Measurements from ENCODE around the gene SPA17.

SPA17 gene

DNA sequence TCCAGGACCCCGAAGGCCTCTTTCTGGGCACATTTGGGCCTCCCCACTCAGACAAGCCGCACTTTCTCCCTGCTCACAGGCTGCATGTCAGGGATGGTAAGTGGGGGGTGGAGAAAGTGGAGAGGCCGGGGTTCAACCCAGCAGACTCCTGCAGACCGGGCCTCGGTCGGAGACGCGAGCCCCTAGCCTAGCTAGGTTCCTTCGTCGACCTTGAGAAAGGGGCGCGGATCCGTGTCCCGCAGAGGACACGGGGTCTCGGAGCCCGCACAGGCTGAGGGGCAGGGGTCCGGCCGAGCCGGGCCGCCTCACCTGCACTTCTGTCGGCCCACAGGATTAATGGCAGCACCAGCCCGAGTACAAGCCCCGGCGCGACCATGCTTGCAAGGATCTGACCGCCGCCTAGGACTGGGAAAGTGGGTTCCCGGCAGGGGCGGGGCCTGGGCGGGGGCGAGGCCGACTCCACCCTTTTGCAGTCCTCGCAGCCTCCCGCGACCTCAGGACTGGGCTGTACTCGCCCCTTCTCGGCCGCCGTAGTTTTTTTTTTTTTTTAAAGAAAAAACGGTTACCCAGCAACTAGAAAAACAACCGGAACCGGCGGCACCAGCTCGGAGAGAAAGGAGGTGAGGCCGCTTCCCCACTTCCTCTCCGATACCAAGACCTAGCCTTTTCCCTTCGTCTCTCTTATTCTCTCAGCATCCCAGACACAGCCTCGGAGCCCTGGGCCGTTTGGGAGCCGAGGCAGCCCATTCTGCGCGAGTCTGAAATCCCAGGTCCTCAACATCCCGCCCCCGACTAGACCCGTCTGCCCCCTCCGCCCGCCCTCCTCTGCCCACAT lies at the start of gene SPA17, which contains the start of gene SIAE:
Gene SPA17, plus strand, starts transcription at position 572 of the 835 bp plus-strand sequence. CDS start 1,361 bp downstream, outside the sequence.
Gene SIAE, minus strand, starts transcription at position 407 of the 835 bp plus-strand sequence. Its CDS starts 31 bp downstream, at position 376.
- ATAC-seq (ENCODE audit: insufficient read depth, low read depth) (no peak), DNase-seq (no peak)
- no peaks in the 10 kb centered on the region for H3K4me1 ChIP-seq (ENCODE audit: insufficient read depth, low read length)
- no peak within 1 kb of the TSS for H2AFZ ChIP-seq (ENCODE audit: low read depth, low read length)
- no peak within 1 kb of the TSS for H3K9ac ChIP-seq (ENCODE audit: low read depth, low read length)
- no peaks in the 10 kb centered on the region for H3K9me3 ChIP-seq (ENCODE audit: insufficient read depth, low read length, severe bottlenecking)
- H3K27ac ChIP-seq (ENCODE audit: low read length) = no peak within 1 kb of the TSS
- no peaks in the 10 kb centered on the region for H3K79me2 ChIP-seq (ENCODE audit: insufficient read depth, low read length)
- H3K4me2 ChIP-seq (ENCODE audit: insufficient read depth, low read length) = no peak within 1 kb of the TSS
- no peaks in the 10 kb centered on the region for H3K27me3 ChIP-seq (ENCODE audit: insufficient read depth, low read length, poor library complexity)
- no peaks in the 10 kb centered on the region for H3K36me3 ChIP-seq (ENCODE audit: insufficient read depth, low read length)
- TF ChIP-seq, protein P1, sequence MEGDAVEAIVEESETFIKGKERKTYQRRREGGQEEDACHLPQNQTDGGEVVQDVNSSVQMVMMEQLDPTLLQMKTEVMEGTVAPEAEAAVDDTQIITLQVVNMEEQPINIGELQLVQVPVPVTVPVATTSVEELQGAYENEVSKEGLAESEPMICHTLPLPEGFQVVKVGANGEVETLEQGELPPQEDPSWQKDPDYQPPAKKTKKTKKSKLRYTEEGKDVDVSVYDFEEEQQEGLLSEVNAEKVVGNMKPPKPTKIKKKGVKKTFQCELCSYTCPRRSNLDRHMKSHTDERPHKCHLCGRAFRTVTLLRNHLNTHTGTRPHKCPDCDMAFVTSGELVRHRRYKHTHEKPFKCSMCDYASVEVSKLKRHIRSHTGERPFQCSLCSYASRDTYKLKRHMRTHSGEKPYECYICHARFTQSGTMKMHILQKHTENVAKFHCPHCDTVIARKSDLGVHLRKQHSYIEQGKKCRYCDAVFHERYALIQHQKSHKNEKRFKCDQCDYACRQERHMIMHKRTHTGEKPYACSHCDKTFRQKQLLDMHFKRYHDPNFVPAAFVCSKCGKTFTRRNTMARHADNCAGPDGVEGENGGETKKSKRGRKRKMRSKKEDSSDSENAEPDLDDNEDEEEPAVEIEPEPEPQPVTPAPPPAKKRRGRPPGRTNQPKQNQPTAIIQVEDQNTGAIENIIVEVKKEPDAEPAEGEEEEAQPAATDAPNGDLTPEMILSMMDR (IDR thresholded peaks at IDR 0.05; ENCODE audit: borderline replicate concordance, extremely low read depth, low read length, poor library complexity, severe bottlenecking) = no peak
- TF ChIP-seq EZH2 (IDR thresholded peaks at IDR 0.05; ENCODE audit: borderline replicate concordance, low read depth, low read length, severe bottlenecking) = no peak
- no peak within 1 kb of the TSS for H3K4me3 ChIP-seq (ENCODE audit: low read depth in 1 of 2, low read length in 2 of 2)
- no peaks in the 10 kb centered on the region for H4K20me1 ChIP-seq (ENCODE audit: insufficient read depth, low read length)

DNA sequence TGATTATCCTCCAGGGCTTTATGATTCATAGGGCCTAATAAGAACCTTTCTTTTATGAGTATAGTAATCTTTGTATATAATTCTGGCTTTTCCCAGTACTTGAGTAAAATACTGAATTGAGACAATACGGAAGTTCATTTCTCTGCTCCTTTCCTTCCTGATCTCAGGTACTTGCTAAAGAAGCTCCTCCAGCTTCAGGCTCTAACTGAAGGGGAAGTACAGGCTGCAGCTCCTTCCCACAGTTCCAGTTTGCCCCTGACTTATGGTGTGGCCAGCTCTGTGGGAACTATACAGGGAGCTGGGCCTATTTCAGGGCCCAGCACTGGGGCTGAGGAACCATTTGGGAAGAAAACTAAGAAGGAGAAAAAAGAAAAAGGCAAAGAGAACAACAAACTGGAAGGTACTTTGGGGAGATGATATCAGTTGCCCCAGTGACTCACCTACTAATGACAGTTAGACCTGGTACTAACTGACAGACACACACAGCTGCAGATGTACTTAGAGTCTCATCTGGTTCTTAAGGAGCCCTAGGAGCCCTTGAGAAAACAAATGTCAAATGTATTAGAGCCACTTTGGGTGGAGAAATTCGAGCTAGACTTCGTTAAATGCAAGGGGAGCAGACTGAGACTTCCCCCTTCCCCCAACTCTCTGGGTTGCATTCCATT lies 48.1 kb upstream of the SPA17 start:
- Histone ChIP-seq H3K4me3 (ENCODE audit: low read depth in 1 of 2, low read length in 2 of 2) (no peak overlapping the region), H3K36me3 (ENCODE audit: insufficient read depth, low read length) (peaks cover 51% of the 10 kb centered on the region), H3K9me3 (ENCODE audit: insufficient read depth, low read length, severe bottlenecking) (no peaks in the 10 kb centered on the region), H3K27ac (ENCODE audit: low read length) (no peak overlapping the region), H3K4me1 (ENCODE audit: insufficient read depth, low read length) (peaks cover 34% of the 10 kb centered on the region), H3K9ac (ENCODE audit: low read depth, low read length) (no peak overlapping the region), H2AFZ (ENCODE audit: low read depth, low read length) (no peak overlapping the region), H3K79me2 (ENCODE audit: insufficient read depth, low read length) (peaks cover 43% of the 10 kb centered on the region), H3K27me3 (ENCODE audit: insufficient read depth, low read length, poor library complexity) (peaks cover 5% of the 10 kb centered on the region), H4K20me1 (ENCODE audit: insufficient read depth, low read length) (peaks cover 12% of the 10 kb centered on the region), H3K4me2 (ENCODE audit: insufficient read depth, low read length) (peak overlapping the region; percentile 96; the same call in 1 of the 2 replicates)
- TF ChIP-seq, protein P1 (IDR thresholded peaks at IDR 0.05; ENCODE audit: borderline replicate concordance, extremely low read depth, low read length, poor library complexity, severe bottlenecking) = no peak
- TF ChIP-seq EZH2 (IDR thresholded peaks at IDR 0.05; ENCODE audit: borderline replicate concordance, low read depth, low read length, severe bottlenecking) = no peak
- DNase-seq (no peak), ATAC-seq (ENCODE audit: insufficient read depth, low read depth) (no peak)

DNA sequence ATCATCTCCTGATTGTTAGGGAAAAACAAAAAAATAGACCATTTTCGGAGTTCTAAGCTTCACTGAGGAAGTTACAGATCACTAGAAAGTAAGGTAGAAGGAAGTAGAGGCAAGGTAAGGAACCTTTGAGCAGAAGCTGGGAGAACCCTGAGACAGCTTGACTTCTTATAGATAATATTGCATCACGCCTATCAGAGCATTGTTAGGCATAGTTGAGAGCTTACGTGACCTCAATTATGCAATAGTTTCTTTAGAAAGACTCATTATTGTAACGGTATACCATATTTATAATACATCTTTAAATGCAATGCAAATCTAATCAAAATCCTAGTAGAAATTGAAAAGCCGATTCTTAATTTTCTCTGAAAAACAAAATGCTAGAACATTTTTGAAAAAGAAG lies 46.2 kb upstream of the SPA17 start:
- H4K20me1 ChIP-seq (ENCODE audit: insufficient read depth, low read length) = peaks cover 12% of the 10 kb centered on the region
- ATAC-seq (ENCODE audit: insufficient read depth, low read depth) (no peak), DNase-seq (no peak)
- H3K79me2 ChIP-seq (ENCODE audit: insufficient read depth, low read length) = peaks cover 40% of the 10 kb centered on the region
- peaks cover 70% of the 10 kb centered on the region for H3K36me3 ChIP-seq (ENCODE audit: insufficient read depth, low read length)
- peaks cover 26% of the 10 kb centered on the region for H3K4me1 ChIP-seq (ENCODE audit: insufficient read depth, low read length)
- H3K27me3 ChIP-seq (ENCODE audit: insufficient read depth, low read length, poor library complexity) = no peaks in the 10 kb centered on the region
- H3K27ac ChIP-seq (ENCODE audit: low read length) = no peak overlapping the region
- H3K9ac ChIP-seq (ENCODE audit: low read depth, low read length) = no peak overlapping the region
- no peaks in the 10 kb centered on the region for H3K9me3 ChIP-seq (ENCODE audit: insufficient read depth, low read length, severe bottlenecking)
- TF ChIP-seq EZH2 (IDR thresholded peaks at IDR 0.05; ENCODE audit: borderline replicate concordance, low read depth, low read length, severe bottlenecking) = no peak
- TF ChIP-seq, protein P1 (IDR thresholded peaks at IDR 0.05; ENCODE audit: borderline replicate concordance, extremely low read depth, low read length, poor library complexity, severe bottlenecking) = no peak
- no peak overlapping the region for H2AFZ ChIP-seq (ENCODE audit: low read depth, low read length)
- no peak overlapping the region for H3K4me3 ChIP-seq (ENCODE audit: low read depth in 1 of 2, low read length in 2 of 2)
- no peak overlapping the region for H3K4me2 ChIP-seq (ENCODE audit: insufficient read depth, low read length)
